NB4 (cell line): ENCODE data around the gene ACSS2.
"Not testable (repeated sequence)": the region's sequence is repeated elsewhere in the genome, so short reads cannot be mapped to it uniquely, and the experiment has no call there.

Experiments
- DNase-seq: peaks from one replicate; pipeline ENCODE4 v3.0.0; 2010; ENCODE audit warnings: low read depth
- H3K4me3 ChIP-seq: one replicate; pipeline ENCODE4 v1.5.1; 2011; ENCODE audit warnings: mild to moderate bottlenecking, low read depth, low read length, moderate library complexity
- CTCF ChIP-seq: IDR thresholded peaks from one replicate; pipeline ENCODE4 v1.5.1; 2012; ENCODE audit warnings: low read depth, low read length
- MYC ChIP-seq: IDR thresholded peaks from 2 replicates; pipeline ENCODE4 v1.6.1; 2011; ENCODE audit warnings: low read depth, low read length
- POLR2A ChIP-seq: IDR thresholded peaks from 2 replicates; pipeline ENCODE4 v1.6.1; 2011; ENCODE audit warnings: mild to moderate bottlenecking; ENCODE audit not compliant: insufficient read length; ENCODE audit errors: extremely low read depth
- TF ChIP-seq, protein P1 (sequence below): IDR thresholded peaks from 2 replicates; pipeline ENCODE4 v1.6.1; 2011; ENCODE audit warnings: low read depth, low read length

The ACSS2 gene

DNA sequence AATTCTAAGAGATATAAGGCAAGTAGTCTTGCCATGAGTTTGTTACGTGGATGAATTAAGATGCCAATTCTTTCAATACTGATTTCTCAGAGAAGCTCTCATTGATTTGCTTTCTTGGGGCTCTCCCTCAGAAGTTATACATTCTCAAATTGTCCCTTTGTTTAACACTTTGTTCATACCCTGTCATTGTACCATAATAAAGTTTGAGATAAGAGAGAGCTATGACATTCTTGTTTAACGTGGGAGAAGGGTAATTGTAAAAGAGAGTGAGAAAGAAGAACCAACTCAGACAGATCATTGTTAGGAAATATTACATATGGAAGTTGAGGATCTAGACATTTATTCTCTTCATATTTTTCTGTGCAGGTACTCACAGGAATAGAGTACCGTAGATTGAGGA is 19.1 kb downstream of the ACSS2 start:
- no peak for DNase-seq
- no peak for TF ChIP-seq POLR2A
- no peak for TF ChIP-seq CTCF
- TF ChIP-seq MYC: no peak
- TF ChIP-seq, protein P1, sequence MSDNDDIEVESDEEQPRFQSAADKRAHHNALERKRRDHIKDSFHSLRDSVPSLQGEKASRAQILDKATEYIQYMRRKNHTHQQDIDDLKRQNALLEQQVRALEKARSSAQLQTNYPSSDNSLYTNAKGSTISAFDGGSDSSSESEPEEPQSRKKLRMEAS: no peak
- H3K4me3 ChIP-seq: no peak overlapping the region

DNA sequence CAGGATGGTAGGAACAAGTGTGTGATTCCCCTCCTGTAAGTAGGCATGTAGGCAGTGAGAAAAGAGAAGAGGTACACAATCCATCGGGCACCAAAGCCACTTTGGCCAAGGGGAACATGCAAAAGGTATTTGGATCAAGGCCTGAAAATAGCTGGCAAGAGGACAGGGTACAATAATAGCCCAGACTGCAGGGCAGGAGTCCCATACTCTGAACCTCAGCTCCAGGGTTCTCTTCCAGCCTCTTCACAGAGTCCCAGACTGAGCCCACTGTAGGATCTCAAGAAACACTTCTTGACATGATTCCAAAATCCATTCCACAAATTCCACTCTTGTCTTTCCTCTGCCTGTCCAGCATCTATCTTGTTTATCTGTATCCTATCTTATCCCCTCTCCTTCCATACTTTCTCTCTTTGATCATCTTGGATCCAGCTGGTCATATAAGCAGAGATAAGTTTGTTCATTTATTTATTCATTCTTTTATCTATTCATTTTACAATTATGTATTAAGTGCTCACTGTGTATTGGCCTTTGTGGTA is 19.7 kb downstream of the ACSS2 start:
- TF ChIP-seq POLR2A (no peak), MYC (no peak)
- TF ChIP-seq, protein P1: no peak
- DNase-seq: no peak

DNA sequence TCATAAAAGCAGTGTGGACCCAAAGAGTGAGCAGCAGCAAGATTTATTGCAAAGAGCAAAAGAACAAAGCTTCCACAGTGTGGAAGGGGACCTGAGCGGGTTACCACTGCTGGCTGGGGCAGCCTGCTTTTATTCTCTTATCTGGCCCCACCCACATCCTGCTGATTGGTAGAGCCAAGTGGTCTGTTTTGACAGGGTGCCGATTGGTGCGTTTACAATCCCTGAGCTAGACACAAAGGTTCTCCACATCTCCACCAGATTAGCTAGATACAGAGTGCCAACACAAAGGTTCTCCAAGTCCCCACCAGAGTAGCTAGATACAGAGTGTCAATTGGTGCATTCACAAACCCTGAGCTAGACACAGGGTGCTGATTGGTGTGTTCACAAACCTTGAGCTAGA is 21.7 kb downstream of the ACSS2 start:
- not testable (repeated sequence) for DNase-seq, H3K4me3 ChIP-seq

More for the DNA sequence above, 19.7 kb downstream of the ACSS2 start:
- H3K4me3 ChIP-seq: no peak overlapping the region

DNA sequence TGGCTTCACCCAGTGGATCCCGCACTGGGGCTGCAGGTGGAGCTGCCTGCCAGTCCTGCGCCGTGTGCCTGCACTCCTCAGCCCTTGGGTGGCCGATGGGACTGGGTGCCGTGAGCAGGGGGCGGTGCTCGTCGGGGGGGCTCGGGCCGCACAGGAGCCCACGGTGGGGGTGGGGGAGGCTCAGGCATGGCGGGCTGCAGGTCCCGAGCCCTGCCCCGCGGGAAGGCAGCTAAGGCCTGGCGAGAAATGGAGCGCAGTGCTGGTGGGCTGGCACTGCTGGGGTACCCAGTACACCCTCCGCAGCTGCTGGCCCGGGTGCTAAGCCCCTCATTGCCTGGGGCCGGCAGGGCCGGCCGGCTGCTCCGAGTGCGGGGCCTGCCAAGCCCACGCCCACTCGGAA is 22.3 kb downstream of the ACSS2 start:
- H3K4me3 ChIP-seq, DNase-seq: not testable (repeated sequence)

- no peak for TF ChIP-seq MYC
- TF ChIP-seq, protein P1: no peak
Observed at GRCh38 chr20:34904202-34904621, 27.8 kb downstream of the ACSS2 start.

DNA sequence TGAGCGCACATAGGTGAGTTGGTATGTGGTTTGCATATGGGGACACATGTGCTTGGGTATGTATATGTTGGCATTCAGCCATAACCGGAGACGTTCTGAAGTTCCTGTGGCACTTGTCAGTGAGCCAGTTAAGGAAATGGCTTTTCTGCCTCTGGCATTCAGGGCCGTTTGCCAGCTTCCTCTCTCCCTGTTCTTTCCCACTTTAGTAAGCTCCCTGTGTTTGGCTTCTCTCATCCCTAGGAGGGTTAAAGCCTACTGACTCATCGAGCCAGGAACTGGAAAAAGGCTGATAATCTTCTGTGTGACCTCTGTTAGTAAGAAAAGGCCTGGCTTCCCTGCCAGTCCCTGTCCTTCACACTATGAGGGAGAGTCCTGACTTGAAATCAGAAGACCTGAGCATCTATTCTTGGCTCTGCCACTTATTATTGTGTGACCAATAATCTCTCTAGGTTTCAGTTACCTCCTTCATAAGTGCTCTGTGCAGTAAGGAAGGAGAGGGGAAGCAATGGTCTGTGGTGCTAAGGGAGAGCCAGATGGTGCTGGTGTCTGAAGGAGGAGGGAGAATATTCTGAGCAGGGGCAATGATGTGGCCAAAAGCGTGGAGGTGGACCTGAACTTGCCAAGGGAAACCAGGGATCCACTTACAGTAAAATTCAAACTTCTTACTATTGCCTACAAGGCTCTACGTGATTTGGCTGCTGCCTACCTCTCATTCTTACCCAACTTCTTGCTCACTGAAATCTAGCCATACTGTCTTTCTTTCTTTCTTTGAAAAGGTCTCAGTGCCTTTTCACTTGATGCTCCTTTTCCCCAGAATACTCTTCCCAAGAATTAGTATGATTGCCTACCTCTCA is 31.4 kb downstream of the ACSS2 start:
- DNase-seq: no peak

More at GRCh38 chr20:34904202-34904621, 27.8 kb downstream of the ACSS2 start:
- H3K4me3 ChIP-seq: no peak overlapping the region
- no peak for DNase-seq

DNA sequence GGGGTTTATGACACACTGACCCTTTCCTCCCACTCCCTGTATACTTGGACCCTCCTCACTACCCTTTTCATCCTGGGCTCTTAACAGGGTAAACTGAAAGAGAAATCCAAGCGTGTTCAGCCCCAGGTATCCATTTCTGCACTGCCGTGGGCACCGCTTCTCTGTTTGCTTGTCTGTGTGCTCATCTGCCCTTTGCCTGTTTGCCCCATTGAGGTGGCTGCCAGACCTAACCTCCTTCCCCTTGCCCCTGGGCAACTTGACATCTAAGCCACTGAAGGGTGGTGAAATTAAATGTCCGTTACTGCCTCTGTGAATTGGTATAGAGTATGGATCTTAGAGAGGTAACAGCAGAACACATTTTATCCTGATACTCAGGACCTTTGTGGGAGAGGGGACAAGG is 38.7 kb downstream of the ACSS2 start:
- no peak overlapping the region for H3K4me3 ChIP-seq
- TF ChIP-seq, protein P1: no peak
- TF ChIP-seq MYC (no peak), CTCF (no peak), POLR2A (no peak)
- DNase-seq: no peak

More for the DNA sequence above, 31.4 kb downstream of the ACSS2 start:
- H3K4me3 ChIP-seq: no peak overlapping the region
- TF ChIP-seq CTCF: no peak
- TF ChIP-seq MYC: no peak
- no peak for TF ChIP-seq POLR2A
- TF ChIP-seq, protein P1: no peak
